Erythroblast (primary cell): Measurements from ENCODE around the gene SCYGR7.

Experiments used
- GATA1 ChIP-seq: IDR thresholded peaks from 2 replicates; pipeline ENCODE4 v1.6.1; 2011; ENCODE audit warnings: low read depth, mild to moderate bottlenecking, control low read depth, low read length, moderate library complexity
- POLR2A ChIP-seq: IDR thresholded peaks from 2 replicates; pipeline ENCODE4 v1.6.1; 2011; ENCODE audit warnings: mild to moderate bottlenecking, low read length

GRCh38 chr2:227703280-227703732 is 24.8 kb upstream of the SCYGR7 start:
- no peak for TF ChIP-seq POLR2A
- no peak for TF ChIP-seq GATA1
